K562 (cell line): ENCODE measurements around the gene MRPL16. TPM values are rescaled to one million over a fixed set of nuclear protein-coding genes. Genes with fewer than 3 reads are reported as not detected.

Experiments
- CSDE1 ChIP-seq, 2 experiments: fragments of 450-650 bp; IDR thresholded peaks; 2 replicates each; pipeline ENCODE4 v1.6.1; 2016; ENCODE audit warnings: mild to moderate bottlenecking in 1 of 2
- DIDO1 ChIP-seq: fragments of 450-650 bp; IDR thresholded peaks from 2 replicates; pipeline ENCODE4 v1.6.1; 2016; ENCODE audit warnings: low read depth, missing biosample characterization, missing genetic modification characterization
- IFI16 ChIP-seq: fragments of 250-450 bp; sonication (Bioruptor Pico); IDR thresholded peaks from 2 replicates; pipeline ENCODE4 v2.1.2; 2022; ENCODE audit warnings: mild to moderate bottlenecking, inconsistent platforms
- MYNN ChIP-seq, 2 experiments: sonication (generic); formaldehyde crosslinking in 1 of 2; IDR thresholded peaks; 2 replicates each; pipeline versions ENCODE4 v1.5.0 to v1.6.1; 2016 to 2020; ENCODE audit warnings: antibody characterized with exemption in 1 of 2, missing genetic modification reagents in 1 of 2
- NELFE ChIP-seq: IDR thresholded peaks from 2 replicates; pipeline ENCODE4 v1.6.1; 2011; ENCODE audit warnings: mild to moderate bottlenecking; ENCODE audit not compliant: insufficient read depth, insufficient read length
- NFIC ChIP-seq: fragments of 450-650 bp; IDR thresholded peaks from 2 replicates; pipeline ENCODE4 v1.6.1; 2017; ENCODE audit warnings: mild to moderate bottlenecking, inconsistent platforms
- NFXL1 ChIP-seq: fragments of 450-650 bp; formaldehyde crosslinking; IDR thresholded peaks from 2 replicates; pipeline ENCODE4 v1.4.0; 2021; ENCODE audit warnings: mild to moderate bottlenecking
- NR3C1 ChIP-seq: sonication (generic); formaldehyde crosslinking; IDR thresholded peaks from 2 replicates; pipeline ENCODE4 v1.8.1; 2022; ENCODE audit warnings: missing genetic modification reagents
- PCBP1 ChIP-seq: fragments of 200-400 bp; formaldehyde crosslinking; IDR thresholded peaks from 2 replicates; pipeline ENCODE4 v1.6.1; 2018; ENCODE audit warnings: mild to moderate bottlenecking, low read depth, low read length; ENCODE audit not compliant: poor library complexity, severe bottlenecking
- PHB2 ChIP-seq: fragments of 450-650 bp; IDR thresholded peaks from 2 replicates; pipeline ENCODE4 v1.6.1; 2017; ENCODE audit warnings: low read depth
- PHTF2 ChIP-seq: fragments of 250-450 bp; sonication (Bioruptor Pico); IDR thresholded peaks from 2 replicates; pipeline ENCODE4 v1.5.0; 2021; ENCODE audit warnings: mild to moderate bottlenecking
- POLR2A ChIP-seq: fragments of 450-650 bp; conservative IDR thresholded peaks from 2 replicates; pipeline ENCODE4 v1.6.1; 2016
- PURB ChIP-seq: sonication (generic); formaldehyde crosslinking; IDR thresholded peaks from 2 replicates; pipeline ENCODE4 v1.9.0; 2021; ENCODE audit warnings: low read depth, mild to moderate bottlenecking, missing genetic modification reagents
- SMAD3 ChIP-seq: fragments of 450-650 bp; formaldehyde crosslinking; conservative IDR thresholded peaks from 2 replicates; pipeline ENCODE4 v1.4.0; 2020; ENCODE audit warnings: mild to moderate bottlenecking
- SNRNP70 ChIP-seq: fragments of 200-400 bp; formaldehyde crosslinking; optimal IDR thresholded peaks from 2 replicates; pipeline ENCODE3; 2017; ENCODE audit warnings: low read depth, low read length
- TAF1 ChIP-seq: IDR thresholded peaks from 2 replicates; pipeline ENCODE4 v1.6.1; 2011; ENCODE audit warnings: mild to moderate bottlenecking, low read length, moderate library complexity; ENCODE audit not compliant: insufficient read depth, control insufficient read depth, severe bottlenecking; ENCODE audit errors: extremely low read depth
- ZNF263 ChIP-seq: sonication (generic); formaldehyde crosslinking; IDR thresholded peaks from 2 replicates; pipeline ENCODE4 v1.8.0; 2022; ENCODE audit warnings: mild to moderate bottlenecking, missing genetic modification reagents, borderline replicate concordance
- ZNF274 ChIP-seq: IDR thresholded peaks from 2 replicates; pipeline ENCODE4 v1.6.1; 2011; ENCODE audit warnings: low read depth, mild to moderate bottlenecking, low read length, moderate library complexity, borderline replicate concordance
- polyA plus RNA-seq, 8 experiments: library from polyadenylated mRNA; depleted of rRNA in 4 of 8; stranded (reverse) in 5 of 8; unstranded in 3 of 8; fragments of >200 nt; fragmentation: Nextera tagmentation in 2 of 8; fragmentation: Illumina TruSeq in 1 of 8; extraction: Ambion mirVana in 2 of 8; extraction: Trizol in 1 of 8; gene quantifications; 2 replicates each; pipeline versions ENCODE4 v1.2.1 to v1.2.3, GENCODE V29; 2011 to 2014; ENCODE audit warnings: inconsistent platforms in 1 of 8, missing spikeins in 1 of 8
- total RNA-seq, 7 experiments: library from RNA; depleted of rRNA in 6 of 7; stranded (reverse); fragments of >200 nt in 6 of 7; fragmentation: Illumina TruSeq in 2 of 7; extraction: Trizol in 2 of 7; gene quantifications; 2 replicates each; pipeline versions ENCODE4 v1.2.1 to v1.2.3, GENCODE V29; 2011 to 2021; ENCODE audit warnings: low replicate concordance in 1 of 7
- TF ChIP-seq, protein P1 (sequence below): fragments of 450-650 bp; IDR thresholded peaks from one replicate; pipeline ENCODE4 v1.6.1; 2018; ENCODE audit warnings: mild to moderate bottlenecking, moderate library complexity; ENCODE audit not compliant: partially characterized antibody
- TF ChIP-seq, protein P2 (sequence below): sonication (generic); formaldehyde crosslinking; IDR thresholded peaks from 2 replicates; pipeline ENCODE4 v1.8.1; 2023; ENCODE audit warnings: mild to moderate bottlenecking, missing genetic modification reagents
- TF ChIP-seq, protein P3 (sequence below): fragments of 250-450 bp; sonication (Bioruptor Pico); IDR thresholded peaks from 2 replicates; pipeline ENCODE4 v1.8.0; 2021; ENCODE audit warnings: moderate library complexity, mild to moderate bottlenecking, inconsistent platforms
- TF ChIP-seq, protein P4 (sequence below): fragments of 250-450 bp; sonication (Bioruptor Pico); IDR thresholded peaks from 2 replicates; pipeline ENCODE4 v1.9.0; 2021; ENCODE audit warnings: mild to moderate bottlenecking, inconsistent platforms

Gene MRPL16
- total and polyA plus RNA-seq, 9 of the 15 experiments (the other 6 are each of a cell fraction or from before 2014, with no cell fraction given): 63.3 to 209 (median 157) TPM

DNA sequence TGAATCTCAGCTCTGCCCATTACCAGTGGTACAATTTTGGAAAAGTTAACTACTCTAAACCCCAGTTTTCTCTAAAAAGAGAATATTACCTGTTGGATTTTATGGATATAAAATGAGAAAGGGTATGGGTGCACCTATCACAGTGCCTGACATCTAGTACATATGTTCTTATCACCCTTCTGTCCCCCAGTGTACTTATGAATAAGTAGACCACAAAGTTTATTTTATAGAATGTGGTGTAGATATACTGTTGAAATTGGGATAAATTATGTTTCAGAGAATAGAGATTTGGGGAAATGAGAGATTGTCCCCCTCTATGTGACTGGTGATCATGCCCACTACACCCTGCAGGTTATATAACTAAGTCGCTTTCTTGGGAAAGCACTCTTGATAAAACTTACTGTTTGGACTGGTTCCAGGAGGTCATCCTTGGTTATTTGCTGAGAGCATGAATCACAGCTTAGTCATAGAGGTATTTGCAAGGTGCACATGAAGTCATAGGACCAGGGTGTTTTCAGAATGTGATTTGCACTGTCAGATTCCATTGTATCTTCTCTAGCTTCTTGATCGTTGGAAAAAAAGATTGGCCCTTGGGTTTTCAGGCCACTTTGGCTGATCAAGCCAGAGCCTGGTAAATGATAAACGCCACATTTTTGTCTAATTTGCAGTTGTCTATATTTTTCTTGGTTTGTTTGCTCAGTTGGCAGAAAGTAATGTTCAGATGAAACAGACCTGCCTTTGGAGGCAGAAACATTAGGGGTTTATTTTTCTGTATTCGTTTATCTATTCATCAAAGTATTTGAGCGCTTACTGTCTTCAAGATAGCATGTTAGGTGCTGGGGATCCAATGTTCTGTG is 34.1 kb downstream of the MRPL16 start (continued):
- no peak for TF ChIP-seq PURB (CRISPR knock-in tag)
- TF ChIP-seq, protein P1, sequence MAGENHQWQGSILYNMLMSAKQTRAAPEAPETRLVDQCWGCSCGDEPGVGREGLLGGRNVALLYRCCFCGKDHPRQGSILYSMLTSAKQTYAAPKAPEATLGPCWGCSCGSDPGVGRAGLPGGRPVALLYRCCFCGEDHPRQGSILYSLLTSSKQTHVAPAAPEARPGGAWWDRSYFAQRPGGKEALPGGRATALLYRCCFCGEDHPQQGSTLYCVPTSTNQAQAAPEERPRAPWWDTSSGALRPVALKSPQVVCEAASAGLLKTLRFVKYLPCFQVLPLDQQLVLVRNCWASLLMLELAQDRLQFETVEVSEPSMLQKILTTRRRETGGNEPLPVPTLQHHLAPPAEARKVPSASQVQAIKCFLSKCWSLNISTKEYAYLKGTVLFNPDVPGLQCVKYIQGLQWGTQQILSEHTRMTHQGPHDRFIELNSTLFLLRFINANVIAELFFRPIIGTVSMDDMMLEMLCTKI: no peak
- peak; percentile 90 for TF ChIP-seq NFIC
- TF ChIP-seq PCBP1: no peak
- TF ChIP-seq ZNF274: no peak
- TF ChIP-seq TAF1: no peak
- TF ChIP-seq DIDO1 (tag): no peak
- TF ChIP-seq CSDE1 (IDR thresholded peaks at IDR 0.05): no peak
- TF ChIP-seq SNRNP70: no peak
- no peak for TF ChIP-seq MYNN (IDR thresholded peaks at IDR 0.05)
- no peak for TF ChIP-seq MYNN (CRISPR knock-in tag; IDR thresholded peaks at IDR 0.05)
- no peak for TF ChIP-seq PHB2
- TF ChIP-seq, protein P2, sequence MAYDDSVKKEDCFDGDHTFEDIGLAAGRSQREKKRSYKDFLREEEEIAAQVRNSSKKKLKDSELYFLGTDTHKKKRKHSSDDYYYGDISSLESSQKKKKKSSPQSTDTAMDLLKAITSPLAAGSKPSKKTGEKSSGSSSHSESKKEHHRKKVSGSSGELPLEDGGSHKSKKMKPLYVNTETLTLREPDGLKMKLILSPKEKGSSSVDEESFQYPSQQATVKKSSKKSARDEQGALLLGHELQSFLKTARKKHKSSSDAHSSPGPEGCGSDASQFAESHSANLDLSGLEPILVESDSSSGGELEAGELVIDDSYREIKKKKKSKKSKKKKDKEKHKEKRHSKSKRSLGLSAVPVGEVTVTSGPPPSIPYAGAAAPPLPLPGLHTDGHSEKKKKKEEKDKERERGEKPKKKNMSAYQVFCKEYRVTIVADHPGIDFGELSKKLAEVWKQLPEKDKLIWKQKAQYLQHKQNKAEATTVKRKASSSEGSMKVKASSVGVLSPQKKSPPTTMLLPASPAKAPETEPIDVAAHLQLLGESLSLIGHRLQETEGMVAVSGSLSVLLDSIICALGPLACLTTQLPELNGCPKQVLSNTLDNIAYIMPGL (CRISPR knock-in tag): no peak
- no peak for TF ChIP-seq POLR2A
- TF ChIP-seq, protein P3, sequence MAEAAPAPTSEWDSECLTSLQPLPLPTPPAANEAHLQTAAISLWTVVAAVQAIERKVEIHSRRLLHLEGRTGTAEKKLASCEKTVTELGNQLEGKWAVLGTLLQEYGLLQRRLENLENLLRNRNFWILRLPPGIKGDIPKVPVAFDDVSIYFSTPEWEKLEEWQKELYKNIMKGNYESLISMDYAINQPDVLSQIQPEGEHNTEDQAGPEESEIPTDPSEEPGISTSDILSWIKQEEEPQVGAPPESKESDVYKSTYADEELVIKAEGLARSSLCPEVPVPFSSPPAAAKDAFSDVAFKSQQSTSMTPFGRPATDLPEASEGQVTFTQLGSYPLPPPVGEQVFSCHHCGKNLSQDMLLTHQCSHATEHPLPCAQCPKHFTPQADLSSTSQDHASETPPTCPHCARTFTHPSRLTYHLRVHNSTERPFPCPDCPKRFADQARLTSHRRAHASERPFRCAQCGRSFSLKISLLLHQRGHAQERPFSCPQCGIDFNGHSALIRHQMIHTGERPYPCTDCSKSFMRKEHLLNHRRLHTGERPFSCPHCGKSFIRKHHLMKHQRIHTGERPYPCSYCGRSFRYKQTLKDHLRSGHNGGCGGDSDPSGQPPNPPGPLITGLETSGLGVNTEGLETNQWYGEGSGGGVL (CRISPR knock-in tag): no peak
- TF ChIP-seq SMAD3 (CRISPR knock-in tag): no peak
- no peak for TF ChIP-seq IFI16 (CRISPR knock-in tag)
- TF ChIP-seq, protein P4, sequence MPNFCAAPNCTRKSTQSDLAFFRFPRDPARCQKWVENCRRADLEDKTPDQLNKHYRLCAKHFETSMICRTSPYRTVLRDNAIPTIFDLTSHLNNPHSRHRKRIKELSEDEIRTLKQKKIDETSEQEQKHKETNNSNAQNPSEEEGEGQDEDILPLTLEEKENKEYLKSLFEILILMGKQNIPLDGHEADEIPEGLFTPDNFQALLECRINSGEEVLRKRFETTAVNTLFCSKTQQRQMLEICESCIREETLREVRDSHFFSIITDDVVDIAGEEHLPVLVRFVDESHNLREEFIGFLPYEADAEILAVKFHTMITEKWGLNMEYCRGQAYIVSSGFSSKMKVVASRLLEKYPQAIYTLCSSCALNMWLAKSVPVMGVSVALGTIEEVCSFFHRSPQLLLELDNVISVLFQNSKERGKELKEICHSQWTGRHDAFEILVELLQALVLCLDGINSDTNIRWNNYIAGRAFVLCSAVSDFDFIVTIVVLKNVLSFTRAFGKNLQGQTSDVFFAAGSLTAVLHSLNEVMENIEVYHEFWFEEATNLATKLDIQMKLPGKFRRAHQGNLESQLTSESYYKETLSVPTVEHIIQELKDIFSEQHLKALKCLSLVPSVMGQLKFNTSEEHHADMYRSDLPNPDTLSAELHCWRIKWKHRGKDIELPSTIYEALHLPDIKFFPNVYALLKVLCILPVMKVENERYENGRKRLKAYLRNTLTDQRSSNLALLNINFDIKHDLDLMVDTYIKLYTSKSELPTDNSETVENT (CRISPR knock-in tag): no peak
- no peak for TF ChIP-seq NR3C1 (CRISPR knock-in tag)
- no peak for TF ChIP-seq ZNF263 (CRISPR knock-in tag)
- no peak for TF ChIP-seq NELFE
- TF ChIP-seq PHTF2 (CRISPR knock-in tag): no peak
- no peak for TF ChIP-seq NFXL1
